ENCODE results near the gene HECTD4.

DNA sequence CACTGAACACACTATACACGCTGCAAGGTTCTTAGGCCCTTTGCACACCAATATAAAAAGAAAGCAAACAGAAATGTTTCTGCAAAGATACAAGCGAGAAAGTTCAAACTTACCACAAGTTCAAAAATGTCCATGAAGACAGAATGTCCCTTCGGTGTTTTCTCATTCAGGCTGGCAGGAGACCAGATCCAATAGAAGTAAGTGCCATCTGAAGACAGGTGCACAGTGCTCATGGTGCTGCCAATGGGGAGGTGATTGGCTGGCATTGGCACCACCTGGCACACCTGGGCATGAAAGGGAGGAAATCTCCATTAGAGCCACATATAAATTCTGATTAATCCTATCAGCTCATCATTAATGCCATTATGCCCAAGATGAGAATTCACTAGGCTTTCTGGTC is 76.3 kb downstream of the HECTD4 start:
- TF ChIP-seq FOXM1 (IDR thresholded peaks at IDR 0.05; ENCODE audit: borderline replicate concordance) (no peak), SP1 (IDR thresholded peaks at IDR 0.05) (no peak), TARDBP (IDR thresholded peaks at IDR 0.05) (no peak), PKNOX1 (IDR thresholded peaks at IDR 0.05) (no peak), ELF4 (IDR thresholded peaks at IDR 0.05) (no peak), ARNT (IDR thresholded peaks at IDR 0.05) (no peak), L3MBTL2 (conservative IDR thresholded peaks at IDR 0.05) (no peak), ZNF384 (IDR thresholded peaks at IDR 0.05) (no peak), SUZ12 (IDR thresholded peaks at IDR 0.05) (no peak), FOXA1 (IDR thresholded peaks at IDR 0.05) (no peak), FOXK2 (IDR thresholded peaks at IDR 0.05) (no peak), BHLHE40 (IDR thresholded peaks at IDR 0.05; ENCODE audit: borderline replicate concordance) (no peak), HDGF (IDR thresholded peaks at IDR 0.05; ENCODE audit: borderline replicate concordance) (no peak)

Measured in HEK293T (cell line).